Esophagus muscularis mucosa (tissue), 4 donors: ENCODE results near the gene PHOX2B. TPM values are rescaled to one million over a fixed set of nuclear protein-coding genes. Genes with fewer than 3 reads are reported as not detected.

Source experiments
- DNase-seq: peaks from one replicate; pipeline ENCODE4 v3.0.0-alpha.2; 2017; ENCODE audit errors: extremely low spot score
- H3K27ac ChIP-seq, 4 donors: fragments of 200-600 bp; sonication (generic); replicated peaks in 1 of 4; 1 replicate in 3 of 4; 2 replicates in 1 of 4; pipeline ENCODE4 v1.5.1; 2016 to 2019; ENCODE audit warnings: mild to moderate bottlenecking in 1 of 4
- H3K27me3 ChIP-seq, 4 donors: fragments of 200-600 bp; sonication (generic); one replicate each; pipeline versions ENCODE4 v1.5.1 to v1.6.0; 2016 to 2019
- H3K36me3 ChIP-seq, 4 donors: fragments of 200-600 bp; sonication (generic); one replicate each; pipeline ENCODE4 v1.5.1; 2016 to 2019
- H3K4me1 ChIP-seq, 4 donors: fragments of 200-600 bp; sonication (generic); one replicate each; pipeline ENCODE4 v1.5.1; 2016 to 2019
- H3K4me3 ChIP-seq, 4 donors: fragments of 200-600 bp; sonication (generic); 1 replicate in 2 of 4; 2 replicates in 2 of 4; pipeline ENCODE4 v1.5.1; 2016 to 2019; ENCODE audit warnings: mild to moderate bottlenecking in 4 of 4, moderate library complexity in 1 of 4
- H3K9me3 ChIP-seq, 4 donors: fragments of 200-600 bp; sonication (generic); 1 replicate in 3 of 4; 2 replicates in 1 of 4; pipeline ENCODE4 v1.5.1; 2016 to 2019
- CTCF ChIP-seq, 3 experiments: fragments of 200-600 bp in 2 of 3; fragments of 450-650 bp in 1 of 3; sonication (generic) in 2 of 3; IDR thresholded peaks; one replicate each; pipeline ENCODE4 v1.5.1; 2017 to 2019; ENCODE audit warnings: antibody characterized with exemption in 3 of 3, mild to moderate bottlenecking in 2 of 3, moderate library complexity in 1 of 3
- EP300 ChIP-seq: sonication (generic); formaldehyde crosslinking; IDR thresholded peaks from one replicate; pipeline ENCODE4 v1.6.1; 2017; ENCODE audit warnings: antibody characterized with exemption
- POLR2A ChIP-seq: fragments of 450-650 bp; IDR thresholded peaks from one replicate; pipeline ENCODE4 v1.6.1; 2017; ENCODE audit warnings: antibody characterized with exemption, moderate library complexity, mild to moderate bottlenecking, low read depth
- POLR2AphosphoS5 ChIP-seq, 2 donors: sonication (generic); formaldehyde crosslinking; IDR thresholded peaks; one replicate each; pipeline ENCODE4 v1.6.1; 2017; ENCODE audit warnings: antibody characterized with exemption in 2 of 2
- WGBS: methylation state at CpG from one replicate; pipeline ENCODE4 v1.1.5; 2018; 5-methylcytosine and 5-hydroxymethylcytosine counted together
- intact Hi-C: fragments of 100-400 bp; cut with DNase I; formaldehyde crosslinking; loops from one replicate; pipeline ENCODE4 v1.15.1; 2023
- total RNA-seq, 4 donors: library from RNA; depleted of rRNA; stranded (reverse); fragments of >200 nt; gene quantifications; one replicate each; pipeline versions ENCODE4 v1.1.0 to v1.2.1, GENCODE V29; 2016

Gene PHOX2B
- total RNA-seq, 4 donors from 2014 or later, result 0.19 to 3.0 (median 0.66) TPM; not detected in 1

DNA sequence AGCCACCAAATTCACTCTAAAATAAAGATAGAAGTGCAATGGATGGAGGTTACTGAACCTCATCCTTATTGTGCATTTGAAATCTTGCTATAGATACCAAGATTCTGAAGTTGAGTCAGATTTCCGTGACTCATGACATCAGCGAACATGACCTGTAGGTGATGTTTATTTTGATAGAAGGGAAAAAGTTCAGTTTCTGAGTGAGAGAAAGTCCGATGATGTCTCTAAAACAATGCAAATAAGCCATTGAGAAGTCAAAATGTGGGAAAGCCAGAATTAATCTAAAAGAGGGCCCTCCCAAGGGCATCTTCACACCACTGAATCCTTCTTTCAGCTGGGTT lies 20.0 kb downstream of the PHOX2B start:
- H3K9me3 ChIP-seq, result peaks cover 0 to 19% (median 14%) of the 10 kb centered on the region in 4 donors
- no peak overlapping the region for H3K27ac ChIP-seq
- peak; percentile 3 for DNase-seq
- peaks cover 0 to 29% (median 0%) of the 10 kb centered on the region in 4 donors for H3K27me3 ChIP-seq
- no peak overlapping the region for H3K4me3 ChIP-seq
- 48% methylated on average over 3 of the region's 3 CpGs for WGBS
- TF ChIP-seq EP300 (no peak), POLR2A (no peak), POLR2AphosphoS5 (IDR thresholded peaks at IDR 0.05) (no peak), CTCF (IDR thresholded peaks at IDR 0.05) (no peak)
- H3K4me1 ChIP-seq, result no peaks in the 10 kb centered on the region
- intact Hi-C loops, result no loop called here
- H3K36me3 ChIP-seq, result no peaks in the 10 kb centered on the region

GRCh38 chr4:41727861-41728572 lies 20.5 kb downstream of the PHOX2B start:
- H3K27me3 ChIP-seq, result peaks cover 0 to 29% (median 0%) of the 10 kb centered on the region in 4 donors
- intact Hi-C loops, result no loop called here
- peaks cover 0 to 19% (median 14%) of the 10 kb centered on the region in 4 donors for H3K9me3 ChIP-seq
- 62% methylated on average over 4 of the region's 4 CpGs for WGBS
- no peak overlapping the region for H3K4me3 ChIP-seq
- peak; percentile 70 for DNase-seq
- H3K4me1 ChIP-seq, result no peaks in the 10 kb centered on the region
- no peak for TF ChIP-seq EP300
- no peak for TF ChIP-seq POLR2A
- TF ChIP-seq CTCF (IDR thresholded peaks at IDR 0.05), result no peak
- no peak for TF ChIP-seq POLR2AphosphoS5 (IDR thresholded peaks at IDR 0.05)
- H3K36me3 ChIP-seq, result no peaks in the 10 kb centered on the region
- H3K27ac ChIP-seq, result no peak overlapping the region

DNA sequence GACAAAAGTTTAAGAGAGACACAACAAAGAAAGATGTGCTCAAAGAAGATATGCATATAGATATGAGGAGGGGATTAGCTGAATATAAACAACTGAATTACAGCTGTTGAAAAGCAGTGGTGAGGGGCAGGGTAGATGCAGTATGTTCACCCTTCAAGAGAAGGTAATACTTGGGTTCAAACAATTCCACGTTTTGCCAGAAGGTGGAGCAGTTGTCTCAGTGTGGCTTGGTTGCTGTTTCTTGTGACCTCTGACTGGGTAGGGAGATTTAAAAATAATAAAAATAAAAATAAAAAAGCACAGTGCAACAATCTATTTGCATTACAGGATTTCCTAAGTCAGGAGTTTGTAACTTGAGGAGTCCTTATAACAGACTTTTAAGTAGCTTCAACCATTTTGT lies 23.3 kb downstream of the PHOX2B start:
- Histone ChIP-seq H3K27ac (no peak overlapping the region), H3K27me3 (peaks cover 0 to 24% (median 0%) of the 10 kb centered on the region in 4 donors), H3K9me3 (peaks cover 0 to 19% (median 14%) of the 10 kb centered on the region in 4 donors), H3K36me3 (no peaks in the 10 kb centered on the region), H3K4me1 (no peaks in the 10 kb centered on the region), H3K4me3 (no peak overlapping the region)
- 0% methylated on average over 1 of the region's 1 CpG for WGBS
- intact Hi-C loops, result no loop called here
- no peak for TF ChIP-seq POLR2AphosphoS5 (IDR thresholded peaks at IDR 0.05)
- no peak for TF ChIP-seq CTCF (IDR thresholded peaks at IDR 0.05)
- no peak for DNase-seq

GRCh38 chr4:41723286-41723685 lies 25.2 kb downstream of the PHOX2B start:
- Histone ChIP-seq H3K4me3 (no peak overlapping the region), H3K9me3 (peaks cover 0 to 19% (median 14%) of the 10 kb centered on the region in 4 donors), H3K4me1 (no peaks in the 10 kb centered on the region), H3K36me3 (no peaks in the 10 kb centered on the region), H3K27me3 (peaks cover 0 to 33% (median 0%) of the 10 kb centered on the region in 4 donors), H3K27ac (no peak overlapping the region)
- intact Hi-C loops, result no loop called here
- WGBS, result 72% methylated on average over 3 of the region's 3 CpGs
- no peak for DNase-seq
- TF ChIP-seq POLR2A (no peak), EP300 (no peak), POLR2AphosphoS5 (IDR thresholded peaks at IDR 0.05) (no peak), CTCF (IDR thresholded peaks at IDR 0.05) (no peak)

- Histone ChIP-seq H3K4me3 (no peak overlapping the region), H3K27me3 (peaks cover 0 to 25% (median 0%) of the 10 kb centered on the region in 4 donors), H3K36me3 (no peaks in the 10 kb centered on the region), H3K9me3 (peaks cover 0 to 19% (median 14%) of the 10 kb centered on the region in 4 donors), H3K27ac (no peak overlapping the region), H3K4me1 (no peaks in the 10 kb centered on the region)
- 92% methylated on average over 1 of the region's 1 CpG for WGBS
- DNase-seq, result no peak
- intact Hi-C loops, result no loop called here
- TF ChIP-seq POLR2AphosphoS5 (IDR thresholded peaks at IDR 0.05) (no peak), CTCF (IDR thresholded peaks at IDR 0.05) (no peak), EP300 (no peak), POLR2A (no peak)
Observed at GRCh38 chr4:41722181-41722580, 26.3 kb downstream of the PHOX2B start.
